Stimulated activated CD8-positive, alpha-beta memory T cell treated with anti-CD3 and anti-CD28 coated beads, Interleukin-7, amount 100 ng/mL, for 24 hours (primary cell): ENCODE data around the gene GALNT13.

ENCODE experiments used
- DNase-seq: peaks from one replicate; pipeline ENCODE4 v3.0.0-alpha.2; 2020; ENCODE audit warnings: low read depth

The GALNT13 gene

GRCh38 chr2:154484338-154485099 is 612.8 kb downstream of the GALNT13 start:
- DNase-seq = no peak

GRCh38 chr2:154488801-154489200 is 617.1 kb downstream of the GALNT13 start:
- no peak for DNase-seq

GRCh38 chr2:154489266-154489858 is 617.6 kb downstream of the GALNT13 start:
- DNase-seq = no peak

GRCh38 chr2:154490530-154490929 is 618.8 kb downstream of the GALNT13 start:
- DNase-seq = no peak

GRCh38 chr2:154495455-154495868 is 623.7 kb downstream of the GALNT13 start:
- DNase-seq = no peak

GRCh38 chr2:154497019-154497418 is 625.3 kb downstream of the GALNT13 start:
- DNase-seq = no peak
